NCI-H2029 treated with DMSO at 0.1 percent for 48 hours (cell line): Measurements from ENCODE around the gene CPEB4.

Source experiments
- DNase-seq: peaks from one replicate; lab custom pipeline; 2025; lab: John Stamatoyannopoulos, UW

The CPEB4 gene

DNA sequence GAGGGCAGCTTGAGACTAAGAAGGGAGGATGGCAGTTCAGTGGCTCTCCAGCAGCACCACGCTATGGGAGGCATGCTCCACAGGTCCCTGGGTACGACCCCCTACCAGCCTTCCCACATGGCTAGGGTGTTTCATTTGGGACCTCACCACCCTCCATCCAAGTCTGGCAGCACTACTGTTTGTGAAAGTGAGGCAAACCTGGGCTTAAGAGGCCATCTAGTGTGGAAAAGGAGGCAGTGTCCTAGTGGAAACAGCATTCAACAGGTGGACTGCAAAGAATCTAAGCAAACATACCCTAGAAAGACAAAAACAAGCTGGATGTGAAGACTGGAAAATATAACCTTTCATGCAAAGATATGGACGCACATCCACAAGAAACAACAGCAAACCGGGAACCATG is 96.1 kb downstream of the CPEB4 start:
- no peak for DNase-seq

DNA sequence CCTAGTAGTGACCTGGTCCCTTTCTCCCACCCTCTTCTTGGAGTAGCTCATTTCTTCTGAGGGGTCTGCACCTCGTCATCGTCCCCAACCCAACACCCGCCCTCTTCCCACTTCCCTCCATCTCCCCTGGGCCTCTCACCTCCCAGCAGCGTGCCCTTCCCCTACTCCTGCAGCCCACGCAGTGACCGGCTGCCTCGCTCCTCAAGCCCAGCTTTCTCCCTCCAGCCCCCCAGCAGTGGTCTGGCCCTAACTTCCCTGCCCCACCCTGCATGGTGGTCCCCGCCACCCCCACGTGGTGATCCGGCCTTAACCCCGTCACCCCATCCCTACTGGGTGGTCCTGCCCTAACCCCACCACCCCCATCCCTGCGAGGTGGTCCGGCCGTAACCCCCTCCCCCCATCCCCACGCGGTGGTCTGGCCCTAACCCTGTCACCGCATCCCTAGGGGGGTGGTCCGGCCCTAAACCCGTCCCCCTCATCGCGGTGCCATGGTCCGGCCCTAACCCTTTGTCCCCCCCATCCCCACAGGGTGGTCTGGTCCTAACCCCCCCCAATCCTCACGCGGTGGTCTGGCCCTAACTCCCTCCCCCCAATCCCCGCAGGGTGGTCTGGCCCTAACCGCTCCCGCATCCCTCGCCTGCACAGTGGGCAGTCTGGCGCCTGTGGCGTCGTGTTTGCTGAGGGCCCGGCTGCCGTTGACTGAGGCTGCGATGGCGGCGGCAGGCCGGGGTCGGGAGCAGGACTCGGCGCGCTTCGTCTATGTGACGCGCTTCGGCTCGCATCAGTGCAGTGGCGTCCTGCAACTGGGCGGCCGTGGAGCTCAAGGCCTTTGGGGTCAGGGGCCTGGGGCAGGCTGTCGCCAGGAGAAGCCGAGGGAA is 100.6 kb downstream of the CPEB4 start, which contains the start of gene C5orf47:
C5orf47 (plus strand) TSS at position 617 of the 878 bp plus-strand sequence; CDS start at position 711, 94 bp downstream.
- DNase-seq: no peak

DNA sequence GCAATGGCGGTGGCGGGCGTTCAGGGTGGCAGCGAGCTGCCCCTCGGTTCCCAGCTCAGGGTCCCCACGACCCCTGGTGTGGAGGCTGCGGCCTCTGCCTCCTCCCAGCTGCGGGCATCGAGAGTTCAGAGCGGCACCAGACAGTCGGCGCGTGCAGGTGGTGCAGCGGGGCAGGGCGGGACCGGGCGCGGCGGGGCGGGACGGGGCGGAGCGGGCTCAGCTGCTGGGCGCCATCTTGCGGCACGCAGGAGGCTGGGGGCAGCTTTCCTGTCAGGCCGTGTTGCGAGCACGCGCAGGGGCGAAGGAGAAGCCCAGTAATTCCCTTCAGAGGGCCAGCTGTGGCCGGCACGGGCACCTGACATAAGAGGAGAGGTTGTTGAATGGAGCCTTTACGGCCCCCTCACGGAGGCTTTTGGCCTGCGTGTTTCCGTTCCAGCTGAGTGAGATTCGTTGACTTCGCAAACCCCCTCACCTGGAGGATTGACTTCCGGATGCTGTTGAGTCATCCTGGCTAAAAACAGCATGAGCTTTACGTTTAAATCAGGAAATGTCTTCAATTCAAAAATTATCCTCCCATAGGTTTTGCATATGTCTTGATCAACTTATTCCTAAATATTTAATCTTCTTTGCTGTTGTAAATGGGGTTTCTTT is 101.4 kb downstream of the CPEB4 start:
- no peak for DNase-seq

DNA sequence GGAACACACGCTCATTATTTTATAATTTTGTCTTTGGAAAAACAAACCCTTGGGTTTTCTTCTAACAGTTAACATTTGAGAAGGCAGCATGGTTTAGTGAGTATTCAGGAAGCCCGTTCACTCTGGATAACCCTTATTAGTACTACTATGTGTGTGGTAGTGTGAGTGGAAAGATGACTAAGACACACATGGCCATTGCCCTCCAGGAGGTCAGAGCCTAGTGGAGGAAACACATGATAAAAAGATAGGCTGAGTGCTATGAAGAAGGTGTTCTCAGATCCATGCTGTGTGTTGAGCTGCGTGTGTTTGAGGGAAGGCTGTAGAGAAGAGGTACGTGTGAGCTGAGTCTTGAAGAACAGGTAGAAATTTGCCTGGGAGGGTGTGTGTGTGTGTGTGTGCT is 109.2 kb downstream of the CPEB4 start:
- DNase-seq: no peak

DNA sequence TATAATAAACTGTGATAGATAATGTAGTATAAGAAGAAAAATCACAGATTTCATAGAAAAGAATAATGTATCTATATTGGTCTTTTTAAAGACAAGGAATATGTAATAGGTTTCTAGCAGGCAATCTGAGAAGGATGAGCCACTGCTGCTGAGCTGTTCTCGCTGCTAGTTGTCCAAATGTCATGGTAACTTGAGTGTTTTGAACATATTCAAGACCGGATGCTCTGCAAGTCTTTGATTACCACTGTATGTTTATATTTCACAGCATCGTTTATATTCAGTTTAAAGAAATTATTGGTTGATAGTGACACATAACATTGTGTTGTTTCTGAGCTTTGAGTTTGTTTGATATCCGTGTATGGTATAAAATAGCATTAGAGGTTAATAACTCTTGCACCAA is 110.4 kb downstream of the CPEB4 start:
- DNase-seq: no peak

DNA sequence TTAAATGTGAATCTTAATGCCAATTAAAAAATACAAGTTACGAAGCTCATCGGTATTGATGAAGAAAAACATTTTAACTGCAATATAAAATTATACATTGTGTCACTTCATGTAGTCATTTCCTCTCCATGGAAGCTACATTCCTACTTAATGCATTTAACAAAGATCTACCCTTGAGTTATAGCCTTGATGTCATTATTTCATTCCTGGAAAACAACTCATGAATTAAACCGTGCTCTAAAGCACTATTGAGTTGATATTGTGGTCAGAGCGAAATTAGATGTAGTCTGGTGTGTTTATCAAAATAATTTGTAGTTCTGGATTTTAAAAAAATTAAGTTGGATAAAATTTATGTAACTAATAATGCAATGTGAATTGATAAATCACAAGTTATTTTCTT is 111.9 kb downstream of the CPEB4 start:
- DNase-seq: no peak

DNA sequence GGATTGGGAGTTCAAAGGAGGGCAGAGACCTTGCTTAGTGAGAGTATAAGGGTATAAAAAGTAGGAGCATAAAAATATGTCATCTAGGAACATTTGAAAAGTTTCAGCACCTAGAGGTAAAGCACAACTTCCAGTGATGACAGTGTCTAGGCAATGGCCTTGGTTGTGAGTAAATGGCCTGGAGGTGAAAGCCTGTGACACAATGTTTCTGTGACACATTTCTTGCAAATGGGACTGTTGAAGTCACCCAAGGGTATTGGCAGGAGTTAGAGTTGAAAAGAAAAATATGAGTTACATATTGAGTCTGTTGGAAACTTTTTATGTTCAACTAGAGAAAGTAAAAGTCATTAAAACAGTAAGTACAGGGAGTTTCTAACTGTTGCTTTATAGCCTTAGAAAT is 115.6 kb downstream of the CPEB4 start:
- no peak for DNase-seq

DNA sequence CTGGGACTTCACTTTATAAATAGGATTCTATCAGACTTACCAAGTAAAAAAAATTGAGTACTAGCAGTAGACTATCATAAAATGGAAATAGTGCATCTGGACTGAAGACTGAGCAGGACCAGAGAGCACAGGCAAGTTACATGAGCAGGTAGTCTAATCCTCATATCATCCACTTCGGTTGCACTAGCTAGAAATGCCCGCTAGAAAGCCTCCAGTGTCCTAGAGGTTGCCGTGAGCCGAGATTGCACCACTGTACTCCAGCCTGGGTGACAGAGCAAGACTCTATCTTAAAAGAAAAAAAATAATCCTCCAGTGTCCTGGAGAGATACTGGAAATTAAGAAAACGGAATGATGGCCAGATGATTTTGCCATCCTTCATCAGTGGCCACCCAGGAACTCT is 120.8 kb downstream of the CPEB4 start:
- DNase-seq: no peak

DNA sequence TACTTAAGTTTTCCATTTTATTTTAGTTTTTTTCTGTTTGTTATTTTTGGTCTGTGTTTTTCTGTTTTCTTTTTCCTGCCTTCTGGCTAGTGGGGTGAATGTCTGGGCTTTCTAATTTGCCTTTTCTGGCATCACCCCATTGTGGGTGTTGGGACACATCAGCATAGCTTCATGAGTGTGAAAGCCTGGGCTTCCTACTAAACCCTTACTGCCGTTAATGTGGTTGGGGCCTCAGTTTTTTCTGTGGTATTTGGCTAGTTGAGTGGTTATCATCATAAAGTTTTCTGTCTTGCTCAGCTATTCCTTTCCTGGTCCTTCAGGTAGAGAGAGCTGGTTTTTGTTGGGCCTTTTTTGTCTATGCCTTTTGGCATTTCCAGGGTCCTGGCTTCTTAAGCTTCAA is 122.2 kb downstream of the CPEB4 start:
- no peak for DNase-seq

DNA sequence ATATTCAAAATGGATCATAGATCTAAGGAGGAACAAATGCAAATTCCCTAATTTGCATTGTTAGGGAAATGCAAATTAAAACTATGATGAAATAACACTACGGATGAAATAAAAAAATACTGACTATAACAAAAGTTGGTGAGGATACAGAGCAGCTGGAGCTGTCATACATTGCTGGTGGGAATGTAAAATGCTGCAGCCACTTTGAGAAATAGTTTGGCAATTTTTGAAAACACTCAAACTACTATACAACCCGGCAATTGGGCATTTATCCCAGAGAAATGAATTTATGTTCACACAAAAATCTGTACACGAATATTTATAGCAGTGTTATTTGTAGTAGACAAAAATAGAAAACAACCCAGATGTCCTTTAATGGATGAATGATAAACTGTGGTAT is 123.3 kb downstream of the CPEB4 start:
- DNase-seq: no peak
